HEK293 (cell line): ENCODE results near the gene SPDYE4.

ENCODE experiments used
- CTCF ChIA-PET: fragments of 350-600 bp; formaldehyde crosslinking; extraction: SDS; loops from one replicate; lab custom pipeline; 2021; ENCODE audit warnings: antibody characterized with exemption; lab: Yijun Ruan, JAX
- POLR2A ChIA-PET: fragments of 300-600 bp; formaldehyde crosslinking; extraction: SDS; loops from one replicate; lab custom pipeline; 2020; ENCODE audit warnings: antibody characterized with exemption, inconsistent platforms; lab: Yijun Ruan, JAX
- H3K27ac ChIP-seq: fragments of 200-500 bp; sonication (Bioruptor generic); 2 replicates; pipeline ENCODE4 v1.5.1; 2014; ENCODE audit warnings: low read depth, low read length, control low read depth, inconsistent platforms; ENCODE audit errors: extremely low read depth
- H3K36me3 ChIP-seq, 2 experiments: fragments of 200-500 bp in 1 of 2; sonication (Bioruptor generic) in 1 of 2; 1 replicate in 1 of 2; 2 replicates in 1 of 2; pipeline ENCODE4 v1.5.1; 2014 to 2017; ENCODE audit warnings: inconsistent platforms in 2 of 2, low read length in 2 of 2; ENCODE audit not compliant: control insufficient read depth in 2 of 2, insufficient read depth in 1 of 2
- H3K4me1 ChIP-seq: fragments of 200-500 bp; sonication (Bioruptor generic); 2 replicates; pipeline ENCODE4 v1.5.1; 2014; ENCODE audit warnings: mild to moderate bottlenecking, low read length, inconsistent platforms; ENCODE audit not compliant: control insufficient read depth, insufficient read depth
- H3K4me3 ChIP-seq: 2 replicates; pipeline ENCODE4 v1.5.1; 2011; ENCODE audit warnings: low read depth, mild to moderate bottlenecking, control low read depth, low read length, moderate library complexity
- H3K9me3 ChIP-seq: fragments of 200-500 bp; sonication (Bioruptor generic); 2 replicates; pipeline ENCODE4 v1.5.1; 2014; ENCODE audit warnings: low read depth, low read length, inconsistent platforms; ENCODE audit not compliant: control insufficient read depth, insufficient read depth
- BCL11B ChIP-seq: fragments of 450-650 bp; formaldehyde crosslinking; IDR thresholded peaks from 2 replicates; pipeline ENCODE4 v1.5.1; 2016; ENCODE audit warnings: low read depth, missing biosample characterization, missing genetic modification characterization
- GLIS1 ChIP-seq: fragments of 450-650 bp; formaldehyde crosslinking; IDR thresholded peaks from 2 replicates; pipeline ENCODE4 v1.5.1; 2016; ENCODE audit warnings: missing biosample characterization, missing genetic modification characterization
- KLF1 ChIP-seq: fragments of 450-650 bp; formaldehyde crosslinking; IDR thresholded peaks from 2 replicates; pipeline ENCODE4 v1.5.1; 2016; ENCODE audit warnings: missing biosample characterization, missing genetic modification characterization
- OVOL3 ChIP-seq: fragments of 450-650 bp; formaldehyde crosslinking; IDR thresholded peaks from 2 replicates; pipeline ENCODE4 v1.5.1; 2016; ENCODE audit warnings: missing biosample characterization, missing genetic modification characterization
- REPIN1 ChIP-seq: fragments of 450-650 bp; formaldehyde crosslinking; IDR thresholded peaks from 2 replicates; pipeline ENCODE4 v1.5.1; 2017; ENCODE audit warnings: missing biosample characterization, missing genetic modification characterization, low read depth
- TCF7L2 ChIP-seq: IDR thresholded peaks from 2 replicates; pipeline ENCODE4 v1.6.1; 2011; ENCODE audit warnings: low read depth, mild to moderate bottlenecking, inconsistent platforms, low read length, moderate library complexity, borderline replicate concordance
- YY1 ChIP-seq: fragments of 450-650 bp; formaldehyde crosslinking; IDR thresholded peaks from 2 replicates; pipeline ENCODE4 v1.5.1; 2018; ENCODE audit warnings: missing biosample characterization, missing genetic modification characterization
- ZEB2 ChIP-seq: fragments of 450-650 bp; formaldehyde crosslinking; IDR thresholded peaks from 2 replicates; pipeline ENCODE4 v1.5.1; 2016; ENCODE audit warnings: missing biosample characterization, missing genetic modification characterization
- ZFP37 ChIP-seq: fragments of 450-650 bp; formaldehyde crosslinking; IDR thresholded peaks from 2 replicates; pipeline ENCODE4 v1.5.1; 2016; ENCODE audit warnings: missing biosample characterization, missing genetic modification characterization
- ZNF10 ChIP-seq: fragments of 450-650 bp; formaldehyde crosslinking; IDR thresholded peaks from 2 replicates; pipeline ENCODE4 v1.5.1; 2017; ENCODE audit warnings: missing biosample characterization, missing genetic modification characterization
- ZNF114 ChIP-seq: fragments of 450-650 bp; formaldehyde crosslinking; IDR thresholded peaks from 2 replicates; pipeline ENCODE4 v1.5.0; 2017; ENCODE audit warnings: missing biosample characterization, missing genetic modification characterization
- ZNF121 ChIP-seq: fragments of 450-650 bp; formaldehyde crosslinking; IDR thresholded peaks from 2 replicates; pipeline ENCODE4 v1.5.1; 2016; ENCODE audit warnings: missing biosample characterization, missing genetic modification characterization
- ZNF132 ChIP-seq: fragments of 450-650 bp; formaldehyde crosslinking; IDR thresholded peaks from 2 replicates; pipeline ENCODE4 v1.5.1; 2017; ENCODE audit warnings: missing biosample characterization, missing genetic modification characterization, borderline replicate concordance
- ZNF202 ChIP-seq: fragments of 450-650 bp; formaldehyde crosslinking; IDR thresholded peaks from 2 replicates; pipeline ENCODE4 v1.5.1; 2016; ENCODE audit warnings: missing biosample characterization, missing genetic modification characterization, borderline replicate concordance
- ZNF24 ChIP-seq: fragments of 450-650 bp; formaldehyde crosslinking; IDR thresholded peaks from 2 replicates; pipeline ENCODE4 v1.5.1; 2016; ENCODE audit warnings: missing biosample characterization, missing genetic modification characterization
- ZNF341 ChIP-seq: fragments of 450-650 bp; formaldehyde crosslinking; IDR thresholded peaks from 2 replicates; pipeline ENCODE4; 2016; ENCODE audit warnings: low read depth, missing biosample characterization, missing genetic modification characterization
- ZNF366 ChIP-seq: fragments of 450-650 bp; formaldehyde crosslinking; conservative IDR thresholded peaks from 2 replicates; pipeline ENCODE4 v1.5.1; 2016; ENCODE audit warnings: missing biosample characterization, missing genetic modification characterization
- ZNF510 ChIP-seq: fragments of 450-650 bp; formaldehyde crosslinking; IDR thresholded peaks from 2 replicates; pipeline ENCODE4 v1.5.1; 2018; ENCODE audit warnings: mild to moderate bottlenecking, missing genetic modification characterization, missing biosample characterization; ENCODE audit not compliant: insufficient replicate concordance
- ZNF558 ChIP-seq: fragments of 450-650 bp; formaldehyde crosslinking; IDR thresholded peaks from 2 replicates; pipeline ENCODE4 v1.5.1; 2016; ENCODE audit warnings: missing biosample characterization, missing genetic modification characterization
- ZNF596 ChIP-seq: fragments of 450-650 bp; IDR thresholded peaks from 2 replicates; pipeline ENCODE4 v1.5.0; 2018; ENCODE audit warnings: missing biosample characterization, mild to moderate bottlenecking, missing genetic modification characterization, moderate library complexity
- ZNF600 ChIP-seq: fragments of 450-650 bp; formaldehyde crosslinking; IDR thresholded peaks from 2 replicates; pipeline ENCODE4 v1.5.1; 2016; ENCODE audit warnings: missing biosample characterization, missing genetic modification characterization
- ZNF677 ChIP-seq: fragments of 450-650 bp; IDR thresholded peaks from 2 replicates; pipeline ENCODE4 v1.5.0; 2018; ENCODE audit warnings: missing biosample characterization, mild to moderate bottlenecking, missing genetic modification characterization, moderate library complexity
- ZNF777 ChIP-seq: fragments of 450-650 bp; formaldehyde crosslinking; IDR thresholded peaks from 2 replicates; pipeline ENCODE4 v1.5.1; 2017; ENCODE audit warnings: missing biosample characterization, missing genetic modification characterization, borderline replicate concordance
- ZNF792 ChIP-seq: fragments of 450-650 bp; formaldehyde crosslinking; IDR thresholded peaks from 2 replicates; pipeline ENCODE4 v1.5.1; 2016; ENCODE audit warnings: missing biosample characterization, missing genetic modification characterization
- TF ChIP-seq, protein P1 (sequence below): fragments of 450-650 bp; formaldehyde crosslinking; IDR thresholded peaks from 2 replicates; pipeline ENCODE4 v1.5.1; 2016; ENCODE audit warnings: missing biosample characterization, missing genetic modification characterization
- TF ChIP-seq, protein P2 (sequence below): fragments of 450-650 bp; formaldehyde crosslinking; IDR thresholded peaks from 2 replicates; pipeline ENCODE4 v1.5.1; 2017; ENCODE audit warnings: missing biosample characterization, missing genetic modification characterization
- TF ChIP-seq, protein P3 (sequence below): fragments of 450-650 bp; formaldehyde crosslinking; IDR thresholded peaks from 2 replicates; pipeline ENCODE4 v1.5.1; 2016; ENCODE audit warnings: missing biosample characterization, missing genetic modification characterization

Gene SPDYE4

DNA sequence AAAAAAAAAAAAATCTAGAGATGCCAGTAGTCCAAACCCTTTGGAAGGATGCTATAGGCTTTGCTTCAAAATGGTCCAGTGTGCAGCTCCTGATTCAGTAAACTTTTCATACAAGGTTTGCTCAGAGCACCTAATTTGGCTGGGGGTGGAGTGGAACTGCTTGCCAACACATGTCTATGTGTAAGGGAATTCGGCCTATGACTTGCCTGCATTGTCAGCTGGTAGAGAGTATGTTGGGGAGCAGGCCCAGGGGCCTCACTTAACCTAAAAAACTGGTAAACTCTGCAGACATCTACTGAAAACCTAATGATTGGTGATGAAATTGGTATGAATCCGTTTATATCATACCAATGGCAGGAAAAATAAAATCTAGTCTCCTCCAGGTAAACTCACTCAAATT, 42.3 kb upstream of the SPDYE4 start:
- no peaks in the 10 kb centered on the region for H3K36me3 ChIP-seq
- TF ChIP-seq ZNF341: no peak
- TF ChIP-seq ZNF510: no peak
- TF ChIP-seq BCL11B (tag by site-specific recombination): no peak
- TF ChIP-seq ZNF596 (tag by site-specific recombination): no peak
- TF ChIP-seq ZNF777 (tag by site-specific recombination): no peak
- TF ChIP-seq ZEB2 (tag by site-specific recombination): no peak
- TF ChIP-seq TCF7L2: no peak
- TF ChIP-seq, protein P1, sequence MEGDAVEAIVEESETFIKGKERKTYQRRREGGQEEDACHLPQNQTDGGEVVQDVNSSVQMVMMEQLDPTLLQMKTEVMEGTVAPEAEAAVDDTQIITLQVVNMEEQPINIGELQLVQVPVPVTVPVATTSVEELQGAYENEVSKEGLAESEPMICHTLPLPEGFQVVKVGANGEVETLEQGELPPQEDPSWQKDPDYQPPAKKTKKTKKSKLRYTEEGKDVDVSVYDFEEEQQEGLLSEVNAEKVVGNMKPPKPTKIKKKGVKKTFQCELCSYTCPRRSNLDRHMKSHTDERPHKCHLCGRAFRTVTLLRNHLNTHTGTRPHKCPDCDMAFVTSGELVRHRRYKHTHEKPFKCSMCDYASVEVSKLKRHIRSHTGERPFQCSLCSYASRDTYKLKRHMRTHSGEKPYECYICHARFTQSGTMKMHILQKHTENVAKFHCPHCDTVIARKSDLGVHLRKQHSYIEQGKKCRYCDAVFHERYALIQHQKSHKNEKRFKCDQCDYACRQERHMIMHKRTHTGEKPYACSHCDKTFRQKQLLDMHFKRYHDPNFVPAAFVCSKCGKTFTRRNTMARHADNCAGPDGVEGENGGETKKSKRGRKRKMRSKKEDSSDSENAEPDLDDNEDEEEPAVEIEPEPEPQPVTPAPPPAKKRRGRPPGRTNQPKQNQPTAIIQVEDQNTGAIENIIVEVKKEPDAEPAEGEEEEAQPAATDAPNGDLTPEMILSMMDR (tag by site-specific recombination): no peak
- no peak for TF ChIP-seq ZNF558 (tag by site-specific recombination)
- no peak for TF ChIP-seq ZFP37 (tag by site-specific recombination)
- no peak for TF ChIP-seq OVOL3 (tag by site-specific recombination)
- TF ChIP-seq, protein P2, sequence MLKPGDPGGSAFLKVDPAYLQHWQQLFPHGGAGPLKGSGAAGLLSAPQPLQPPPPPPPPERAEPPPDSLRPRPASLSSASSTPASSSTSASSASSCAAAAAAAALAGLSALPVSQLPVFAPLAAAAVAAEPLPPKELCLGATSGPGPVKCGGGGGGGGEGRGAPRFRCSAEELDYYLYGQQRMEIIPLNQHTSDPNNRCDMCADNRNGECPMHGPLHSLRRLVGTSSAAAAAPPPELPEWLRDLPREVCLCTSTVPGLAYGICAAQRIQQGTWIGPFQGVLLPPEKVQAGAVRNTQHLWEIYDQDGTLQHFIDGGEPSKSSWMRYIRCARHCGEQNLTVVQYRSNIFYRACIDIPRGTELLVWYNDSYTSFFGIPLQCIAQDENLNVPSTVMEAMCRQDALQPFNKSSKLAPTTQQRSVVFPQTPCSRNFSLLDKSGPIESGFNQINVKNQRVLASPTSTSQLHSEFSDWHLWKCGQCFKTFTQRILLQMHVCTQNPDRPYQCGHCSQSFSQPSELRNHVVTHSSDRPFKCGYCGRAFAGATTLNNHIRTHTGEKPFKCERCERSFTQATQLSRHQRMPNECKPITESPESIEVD (tag by site-specific recombination): no peak
- TF ChIP-seq ZNF792 (tag by site-specific recombination): no peak
- no peak for TF ChIP-seq KLF1
- TF ChIP-seq, all 188 proteins: peak for 0
- H3K4me3 ChIP-seq: no peak overlapping the region
- H3K27ac ChIP-seq: no peak overlapping the region
- no peaks in the 10 kb centered on the region for H3K9me3 ChIP-seq
- H3K4me1 ChIP-seq: no peaks in the 10 kb centered on the region
- POLR2A ChIA-PET: no interaction called here
- CTCF ChIA-PET: no interaction called here

DNA sequence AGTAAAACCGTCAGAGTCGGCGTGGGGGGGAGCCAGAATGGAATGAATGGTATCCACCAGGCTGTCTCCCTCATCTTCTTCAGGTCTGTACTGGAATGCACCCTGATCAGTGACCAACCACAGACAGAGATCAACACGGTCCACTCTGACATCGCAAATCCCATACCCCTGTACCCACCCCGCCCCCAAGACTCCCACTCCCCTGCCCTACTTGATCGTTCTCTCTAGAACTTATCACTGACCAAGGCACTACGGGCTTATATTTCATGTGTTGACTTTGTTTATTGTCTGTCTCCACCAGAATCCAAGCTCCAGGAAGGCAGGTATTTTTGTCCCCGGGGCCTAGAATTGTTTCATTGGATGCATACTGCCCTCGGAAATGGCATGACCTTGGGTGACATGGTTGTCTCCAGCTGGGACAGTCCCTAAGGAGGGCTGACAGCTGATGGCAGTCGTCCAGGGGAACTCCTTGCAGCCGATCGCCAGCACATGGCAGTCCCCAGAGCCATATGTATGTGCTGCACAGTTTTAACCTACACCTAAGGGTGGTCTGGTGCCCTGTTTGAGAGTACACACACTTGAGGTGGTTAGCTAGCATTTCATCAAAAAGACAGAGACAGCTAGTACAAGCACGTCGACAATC, 41.3 kb upstream of the SPDYE4 start:
- ChIA-PET CTCF (interaction anchor here (0.6 to 1.7 kb wide), 3 partner anchors 13 to 416 kb away, joined by 3 to 7 read pairs (median 4); no protein-coding TSS in a partner anchor), POLR2A (interaction anchor here (0.6 kb wide), 1 partner anchor 897 kb away, joined by 3 read pairs; no protein-coding TSS in a partner anchor)
- H3K4me3 ChIP-seq: no peak overlapping the region
- H3K27ac ChIP-seq: no peak overlapping the region
- H3K9me3 ChIP-seq: no peaks in the 10 kb centered on the region
- H3K4me1 ChIP-seq: no peaks in the 10 kb centered on the region
- H3K36me3 ChIP-seq: no peaks in the 10 kb centered on the region
- TF ChIP-seq, protein P3, sequence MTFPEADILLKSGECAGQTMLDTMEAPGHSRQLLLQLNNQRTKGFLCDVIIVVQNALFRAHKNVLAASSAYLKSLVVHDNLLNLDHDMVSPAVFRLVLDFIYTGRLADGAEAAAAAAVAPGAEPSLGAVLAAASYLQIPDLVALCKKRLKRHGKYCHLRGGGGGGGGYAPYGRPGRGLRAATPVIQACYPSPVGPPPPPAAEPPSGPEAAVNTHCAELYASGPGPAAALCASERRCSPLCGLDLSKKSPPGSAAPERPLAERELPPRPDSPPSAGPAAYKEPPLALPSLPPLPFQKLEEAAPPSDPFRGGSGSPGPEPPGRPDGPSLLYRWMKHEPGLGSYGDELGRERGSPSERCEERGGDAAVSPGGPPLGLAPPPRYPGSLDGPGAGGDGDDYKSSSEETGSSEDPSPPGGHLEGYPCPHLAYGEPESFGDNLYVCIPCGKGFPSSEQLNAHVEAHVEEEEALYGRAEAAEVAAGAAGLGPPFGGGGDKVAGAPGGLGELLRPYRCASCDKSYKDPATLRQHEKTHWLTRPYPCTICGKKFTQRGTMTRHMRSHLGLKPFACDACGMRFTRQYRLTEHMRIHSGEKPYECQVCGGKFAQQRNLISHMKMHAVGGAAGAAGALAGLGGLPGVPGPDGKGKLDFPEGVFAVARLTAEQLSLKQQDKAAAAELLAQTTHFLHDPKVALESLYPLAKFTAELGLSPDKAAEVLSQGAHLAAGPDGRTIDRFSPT (tag by site-specific recombination): no peak
- no peak for TF ChIP-seq ZNF202
- TF ChIP-seq ZNF677: no peak
- no peak for TF ChIP-seq ZNF600 (tag by site-specific recombination)
- TF ChIP-seq YY1 (tag by site-specific recombination): no peak
- TF ChIP-seq REPIN1: no peak
- TF ChIP-seq ZNF114 (tag by site-specific recombination): no peak
- TF ChIP-seq ZNF24 (tag by site-specific recombination): no peak
- no peak for TF ChIP-seq ZNF121 (tag by site-specific recombination)
- no peak for TF ChIP-seq ZNF10 (tag by site-specific recombination)
- TF ChIP-seq ZNF132 (tag by site-specific recombination): no peak
- no peak for TF ChIP-seq ZNF366 (tag by site-specific recombination)
- no peak for TF ChIP-seq GLIS1 (tag by site-specific recombination)
- TF ChIP-seq ZNF341: no peak
